ENCODE data around the gene PDZD7.

Gene PDZD7

DNA sequence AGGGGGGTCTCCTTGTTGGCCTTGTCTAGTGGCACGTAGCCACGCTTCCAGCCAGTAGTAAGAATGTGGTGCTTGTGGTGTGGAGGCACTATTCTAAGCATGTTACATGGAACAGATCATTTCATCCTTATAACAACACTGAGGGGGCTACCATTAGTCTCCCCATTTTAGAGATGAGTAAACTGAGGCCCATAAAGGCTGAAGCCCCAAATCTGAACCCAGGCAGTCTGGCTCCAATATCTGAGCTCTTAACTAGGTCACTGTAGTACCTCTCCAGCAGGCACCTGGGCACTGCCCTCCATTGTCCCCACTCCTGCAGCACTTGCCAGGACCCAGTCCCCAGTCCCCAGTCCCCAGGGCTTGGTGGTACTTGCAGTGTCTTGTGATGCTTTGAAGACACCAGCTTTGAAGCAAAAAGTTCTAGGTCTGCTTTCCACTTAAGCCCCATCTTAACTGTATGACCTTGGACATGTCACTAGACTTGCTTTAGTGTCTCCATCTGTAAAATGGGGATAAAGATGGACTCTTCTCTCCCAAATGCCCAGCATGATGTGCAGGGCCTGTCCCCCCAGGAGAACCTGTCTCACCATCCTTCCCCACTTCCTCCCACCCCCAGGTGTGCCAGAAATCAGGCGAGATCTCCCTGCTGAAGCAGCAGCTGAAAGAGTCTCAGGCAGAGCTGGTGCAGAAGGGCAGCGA is 24.9 kb downstream of the PDZD7 start:
- Histone ChIP-seq H3K4me3 (ENCODE audit: insufficient read depth in 1 of 2, low read depth in 1 of 2, low read length in 2 of 2) (no peak overlapping the region), H3K18ac (ENCODE audit: low read depth in 1 of 2, low read length in 2 of 2) (no peak overlapping the region), H3K23ac (ENCODE audit: low read length in 2 of 2) (no peak overlapping the region), H4K8ac (ENCODE audit: low read length) (no peak overlapping the region), H2AK5ac (ENCODE audit: low read length, severe bottlenecking) (no peak overlapping the region), H2BK120ac (ENCODE audit: low read depth, low read length) (no peak overlapping the region), H3K14ac (ENCODE audit: low read length in 2 of 2) (no peak overlapping the region), H4K91ac (ENCODE audit: low read length) (no peak overlapping the region), H2AFZ (ENCODE audit: low read depth, low read length) (no peak overlapping the region), H3K36me3 (ENCODE audit: control insufficient read depth in 1 of 2, insufficient read depth in 2 of 2, low read depth in 1 of 2, low read length in 2 of 2) (peaks cover 58 to 59% of the 10 kb centered on the region in 2 experiments), H3K4ac (ENCODE audit: low read depth in 1 of 2, low read length in 2 of 2) (no peak overlapping the region), H2BK12ac (ENCODE audit: low read length in 2 of 2) (no peak overlapping the region), H3K79me1 (replicated peaks; ENCODE audit: low read length, poor library complexity, severe bottlenecking) (peaks cover 27% of the 10 kb centered on the region), H3K27me3 (ENCODE audit: control insufficient read depth in 1 of 2, insufficient read depth in 1 of 2, low read length in 2 of 2) (no peaks in the 10 kb centered on the region), H3K4me1 (ENCODE audit: control insufficient read depth, insufficient read depth, low read depth, low read length) (peaks cover 28% of the 10 kb centered on the region), H2BK5ac (ENCODE audit: low read depth, low read length, poor library complexity, severe bottlenecking) (no peak overlapping the region), H3K4me2 (ENCODE audit: low read length, poor library complexity, severe bottlenecking) (no peak overlapping the region), H3K27ac (ENCODE audit: low read length, poor library complexity, severe bottlenecking) (no peak overlapping the region), H2BK15ac (ENCODE audit: low read depth, poor library complexity, severe bottlenecking) (no peak overlapping the region), H3K9ac (ENCODE audit: low read length) (no peak overlapping the region), H3K9me3 (ENCODE audit: control insufficient read depth, low read length) (no peaks in the 10 kb centered on the region)
- 97% methylated on average over 2 of the region's 4 CpGs for WGBS
- DNase-seq, result no peak

GRCh38 chr10:101005361-101005760 is 25.6 kb downstream of the PDZD7 start:
- no peak overlapping the region for H2BK120ac ChIP-seq (ENCODE audit: low read depth, low read length)
- no peak overlapping the region for H3K23ac ChIP-seq (ENCODE audit: low read length in 2 of 2)
- peaks cover 27% of the 10 kb centered on the region for H3K79me1 ChIP-seq (replicated peaks; ENCODE audit: low read length, poor library complexity, severe bottlenecking)
- H3K4ac ChIP-seq (ENCODE audit: low read depth in 1 of 2, low read length in 2 of 2), result no peak overlapping the region
- no peak overlapping the region for H4K91ac ChIP-seq (ENCODE audit: low read length)
- no peak overlapping the region for H4K8ac ChIP-seq (ENCODE audit: low read length)
- WGBS, result 98% methylated on average over 23 of the region's 23 CpGs
- no peak overlapping the region for H2AFZ ChIP-seq (ENCODE audit: low read depth, low read length)
- no peak overlapping the region for H3K18ac ChIP-seq (ENCODE audit: low read depth in 1 of 2, low read length in 2 of 2)
- H3K27ac ChIP-seq (ENCODE audit: low read length, poor library complexity, severe bottlenecking), result no peak overlapping the region
- H3K27me3 ChIP-seq (ENCODE audit: control insufficient read depth in 1 of 2, insufficient read depth in 1 of 2, low read length in 2 of 2), result no peaks in the 10 kb centered on the region
- no peak overlapping the region for H2BK5ac ChIP-seq (ENCODE audit: low read depth, low read length, poor library complexity, severe bottlenecking)
- peaks cover 30% of the 10 kb centered on the region for H3K4me1 ChIP-seq (ENCODE audit: control insufficient read depth, insufficient read depth, low read depth, low read length)
- H3K9ac ChIP-seq (ENCODE audit: low read length), result no peak overlapping the region
- no peak overlapping the region for H2AK5ac ChIP-seq (ENCODE audit: low read length, severe bottlenecking)
- no peak overlapping the region for H2BK12ac ChIP-seq (ENCODE audit: low read length in 2 of 2)
- H3K9me3 ChIP-seq (ENCODE audit: control insufficient read depth, low read length), result no peaks in the 10 kb centered on the region
- no peak overlapping the region for H3K4me3 ChIP-seq (ENCODE audit: insufficient read depth in 1 of 2, low read depth in 1 of 2, low read length in 2 of 2)
- no peak for DNase-seq
- H3K4me2 ChIP-seq (ENCODE audit: low read length, poor library complexity, severe bottlenecking), result no peak overlapping the region
- H3K36me3 ChIP-seq (ENCODE audit: control insufficient read depth in 1 of 2, insufficient read depth in 2 of 2, low read depth in 1 of 2, low read length in 2 of 2), result peaks cover 58 to 59% of the 10 kb centered on the region in 2 experiments
- no peak overlapping the region for H2BK15ac ChIP-seq (ENCODE audit: low read depth, poor library complexity, severe bottlenecking)
- no peak overlapping the region for H3K14ac ChIP-seq (ENCODE audit: low read length in 2 of 2)

- H3K4me1 ChIP-seq (ENCODE audit: control insufficient read depth, insufficient read depth, low read depth, low read length), result peaks cover 31% of the 10 kb centered on the region
- H3K27ac ChIP-seq (ENCODE audit: low read length, poor library complexity, severe bottlenecking), result no peak overlapping the region
- no peak overlapping the region for H2AFZ ChIP-seq (ENCODE audit: low read depth, low read length)
- H3K9me3 ChIP-seq (ENCODE audit: control insufficient read depth, low read length), result no peaks in the 10 kb centered on the region
- H4K8ac ChIP-seq (ENCODE audit: low read length), result no peak overlapping the region
- no peak overlapping the region for H3K18ac ChIP-seq (ENCODE audit: low read depth in 1 of 2, low read length in 2 of 2)
- no peak overlapping the region for H3K4me2 ChIP-seq (ENCODE audit: low read length, poor library complexity, severe bottlenecking)
- H2BK12ac ChIP-seq (ENCODE audit: low read length in 2 of 2), result no peak overlapping the region
- H3K9ac ChIP-seq (ENCODE audit: low read length), result peak overlapping the region; percentile 18
- H3K27me3 ChIP-seq (ENCODE audit: control insufficient read depth in 1 of 2, insufficient read depth in 1 of 2, low read length in 2 of 2), result no peaks in the 10 kb centered on the region
- no peak for DNase-seq
- peaks cover 58 to 59% of the 10 kb centered on the region in 2 experiments for H3K36me3 ChIP-seq (ENCODE audit: control insufficient read depth in 1 of 2, insufficient read depth in 2 of 2, low read depth in 1 of 2, low read length in 2 of 2)
- H2AK5ac ChIP-seq (ENCODE audit: low read length, severe bottlenecking), result no peak overlapping the region
- no peak overlapping the region for H4K91ac ChIP-seq (ENCODE audit: low read length)
- no peak overlapping the region for H2BK5ac ChIP-seq (ENCODE audit: low read depth, low read length, poor library complexity, severe bottlenecking)
- no peak overlapping the region for H3K14ac ChIP-seq (ENCODE audit: low read length in 2 of 2)
- 98% methylated on average over 18 of the region's 18 CpGs for WGBS
- H3K23ac ChIP-seq (ENCODE audit: low read length in 2 of 2), result no peak overlapping the region
- peaks cover 27% of the 10 kb centered on the region for H3K79me1 ChIP-seq (replicated peaks; ENCODE audit: low read length, poor library complexity, severe bottlenecking)
- no peak overlapping the region for H3K4ac ChIP-seq (ENCODE audit: low read depth in 1 of 2, low read length in 2 of 2)
- no peak overlapping the region for H3K4me3 ChIP-seq (ENCODE audit: insufficient read depth in 1 of 2, low read depth in 1 of 2, low read length in 2 of 2)
- no peak overlapping the region for H2BK15ac ChIP-seq (ENCODE audit: low read depth, poor library complexity, severe bottlenecking)
- no peak overlapping the region for H2BK120ac ChIP-seq (ENCODE audit: low read depth, low read length)
Observed at GRCh38 chr10:101003639-101004206, 27.2 kb downstream of the PDZD7 start.

DNA sequence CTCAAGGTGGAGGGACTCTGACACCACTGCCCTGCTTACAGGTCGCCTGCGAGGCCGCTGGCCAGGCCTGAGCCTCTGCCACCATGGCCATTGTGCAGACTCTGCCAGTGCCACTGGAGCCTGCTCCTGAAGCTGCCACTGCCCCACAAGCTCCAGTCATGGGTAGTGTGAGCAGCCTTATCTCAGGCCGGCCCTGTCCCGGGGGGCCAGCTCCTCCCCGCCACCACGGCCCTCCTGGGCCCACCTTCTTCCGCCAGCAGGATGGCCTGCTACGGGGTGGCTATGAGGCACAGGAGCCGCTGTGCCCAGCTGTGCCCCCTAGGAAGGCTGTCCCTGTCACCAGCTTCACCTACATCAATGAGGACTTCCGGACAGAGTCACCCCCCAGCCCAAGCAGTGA is 28.5 kb downstream of the PDZD7 start:
- Histone ChIP-seq H3K4ac (ENCODE audit: low read depth in 1 of 2, low read length in 2 of 2) (no peak overlapping the region), H3K27me3 (ENCODE audit: control insufficient read depth in 1 of 2, insufficient read depth in 1 of 2, low read length in 2 of 2) (no peaks in the 10 kb centered on the region), H4K91ac (ENCODE audit: low read length) (no peak overlapping the region), H2AFZ (ENCODE audit: low read depth, low read length) (no peak overlapping the region), H3K9me3 (ENCODE audit: control insufficient read depth, low read length) (no peaks in the 10 kb centered on the region), H3K9ac (ENCODE audit: low read length) (peak overlapping the region; percentile 100), H3K4me2 (ENCODE audit: low read length, poor library complexity, severe bottlenecking) (no peak overlapping the region), H3K18ac (ENCODE audit: low read depth in 1 of 2, low read length in 2 of 2) (peak overlapping the region in 1 of 2 experiments; percentile 18), H2BK120ac (ENCODE audit: low read depth, low read length) (no peak overlapping the region), H3K4me1 (ENCODE audit: control insufficient read depth, insufficient read depth, low read depth, low read length) (peaks cover 34% of the 10 kb centered on the region), H2BK12ac (ENCODE audit: low read length in 2 of 2) (no peak overlapping the region), H2AK5ac (ENCODE audit: low read length, severe bottlenecking) (peak overlapping the region; percentile 26), H3K4me3 (ENCODE audit: insufficient read depth in 1 of 2, low read depth in 1 of 2, low read length in 2 of 2) (peak overlapping the region in 1 of 2 experiments; percentile 96), H3K36me3 (ENCODE audit: control insufficient read depth in 1 of 2, insufficient read depth in 2 of 2, low read depth in 1 of 2, low read length in 2 of 2) (peaks cover 51 to 54% of the 10 kb centered on the region in 2 experiments), H3K14ac (ENCODE audit: low read length in 2 of 2) (peak overlapping the region in 1 of 2 experiments; percentile 41), H3K23ac (ENCODE audit: low read length in 2 of 2) (peak overlapping the region in 1 of 2 experiments; percentile 63), H2BK5ac (ENCODE audit: low read depth, low read length, poor library complexity, severe bottlenecking) (no peak overlapping the region), H3K27ac (ENCODE audit: low read length, poor library complexity, severe bottlenecking) (no peak overlapping the region), H4K8ac (ENCODE audit: low read length) (no peak overlapping the region), H2BK15ac (ENCODE audit: low read depth, poor library complexity, severe bottlenecking) (no peak overlapping the region), H3K79me1 (replicated peaks; ENCODE audit: low read length, poor library complexity, severe bottlenecking) (peaks cover 22% of the 10 kb centered on the region)
- DNase-seq, result no peak
- WGBS, result 93% methylated on average over 11 of the region's 11 CpGs

Measured in mesenchymal stem cell (in vitro differentiated cells and primary cell).